Endodermal cell (in vitro differentiated cells): ENCODE measurements around the gene PRG2. TPM values are rescaled to one million over a fixed set of nuclear protein-coding genes. Genes with fewer than 3 reads are reported as not detected.

Experiments used
- DNase-seq: peaks from one replicate; pipeline ENCODE4 v3.0.0-alpha.2; 2017
- H3K27ac ChIP-seq: 2 replicates; pipeline ENCODE4 v1.5.1; 2013; ENCODE audit warnings: mild to moderate bottlenecking, low read depth, low read length, moderate library complexity
- H3K27me3 ChIP-seq: 2 replicates; pipeline ENCODE4 v1.6.1; 2013; ENCODE audit warnings: mild to moderate bottlenecking, low read length, moderate library complexity; ENCODE audit not compliant: insufficient read depth, control insufficient read depth, poor library complexity, severe bottlenecking
- H3K36me3 ChIP-seq: 2 replicates; pipeline ENCODE4 v1.7.0; 2013; ENCODE audit warnings: mild to moderate bottlenecking, low read length, moderate library complexity; ENCODE audit not compliant: control insufficient read depth, insufficient read depth
- H3K4me1 ChIP-seq: one replicate; pipeline ENCODE4 v1.7.0; 2013; ENCODE audit warnings: low read length; ENCODE audit not compliant: control insufficient read depth, insufficient read depth
- H3K4me3 ChIP-seq: 2 replicates; pipeline ENCODE4 v1.5.1; 2013; ENCODE audit warnings: mild to moderate bottlenecking, low read length, moderate library complexity
- H3K9ac ChIP-seq: 2 replicates; pipeline ENCODE4 v1.6.1; 2013; ENCODE audit warnings: mild to moderate bottlenecking, low read length, moderate library complexity; ENCODE audit not compliant: poor library complexity, severe bottlenecking; ENCODE audit errors: extremely low read depth
- H3K9me3 ChIP-seq: 2 replicates; pipeline ENCODE4 v1.6.1; 2013; ENCODE audit warnings: mild to moderate bottlenecking, low read length, moderate library complexity; ENCODE audit not compliant: control insufficient read depth
- H3K27ac Mint-ChIP-seq: 2 replicates; pipeline ENCODE4 v1.8.0; 2020; ENCODE audit warnings: mixed read lengths
- H3K27me3 Mint-ChIP-seq: 2 replicates; pipeline ENCODE4 v1.8.0; 2021; ENCODE audit warnings: mild to moderate bottlenecking, mixed read lengths; ENCODE audit not compliant: insufficient read depth
- H3K36me3 Mint-ChIP-seq: 2 replicates; pipeline ENCODE4 v1.8.0; 2020; ENCODE audit warnings: low read depth, mixed read lengths
- H3K4me1 Mint-ChIP-seq: 2 replicates; pipeline ENCODE4 v1.8.0; 2020; ENCODE audit warnings: mixed read lengths
- H3K4me3 Mint-ChIP-seq: 2 replicates; pipeline ENCODE4 v1.8.0; 2020; ENCODE audit warnings: mild to moderate bottlenecking, moderate library complexity, mixed read lengths
- H3K9me3 Mint-ChIP-seq: 2 replicates; pipeline ENCODE4 v1.8.0; 2020; ENCODE audit warnings: mild to moderate bottlenecking, mixed read lengths
- WGBS, 2 experiments: methylation state at CpG; one replicate each; pipeline versions ENCODE4 v1.1.5 to v1.1.7; 2013; ENCODE audit warnings: missing lambda C conversion rate in 2 of 2, mixed read lengths in 1 of 2; ENCODE audit not compliant: insufficient coverage in 1 of 2, insufficient read length in 1 of 2; 5-methylcytosine and 5-hydroxymethylcytosine counted together
- total RNA-seq, 2 donors: library from RNA; stranded (reverse); fragmentation: NEBNext Ultra II Directional in 1 of 2; extraction: Animal tissue kit (Norgen Biotek cat#: 25700) in 1 of 2; gene quantifications; 2 replicates in 1 of 2; 3 replicates in 1 of 2; pipeline ENCODE4 v1.2.1, GENCODE V29; 2021
- TF ChIP-seq, protein P1 (sequence below): fragments of 200-600 bp; sonication (generic); conservative IDR thresholded peaks from 2 replicates; pipeline ENCODE4 v1.5.0; 2021; ENCODE audit warnings: antibody characterized with exemption, mild to moderate bottlenecking

PRG2 gene
- total RNA-seq, 2 donors from 2014 or later = 0.42 TPM; not detected in 1

DNA sequence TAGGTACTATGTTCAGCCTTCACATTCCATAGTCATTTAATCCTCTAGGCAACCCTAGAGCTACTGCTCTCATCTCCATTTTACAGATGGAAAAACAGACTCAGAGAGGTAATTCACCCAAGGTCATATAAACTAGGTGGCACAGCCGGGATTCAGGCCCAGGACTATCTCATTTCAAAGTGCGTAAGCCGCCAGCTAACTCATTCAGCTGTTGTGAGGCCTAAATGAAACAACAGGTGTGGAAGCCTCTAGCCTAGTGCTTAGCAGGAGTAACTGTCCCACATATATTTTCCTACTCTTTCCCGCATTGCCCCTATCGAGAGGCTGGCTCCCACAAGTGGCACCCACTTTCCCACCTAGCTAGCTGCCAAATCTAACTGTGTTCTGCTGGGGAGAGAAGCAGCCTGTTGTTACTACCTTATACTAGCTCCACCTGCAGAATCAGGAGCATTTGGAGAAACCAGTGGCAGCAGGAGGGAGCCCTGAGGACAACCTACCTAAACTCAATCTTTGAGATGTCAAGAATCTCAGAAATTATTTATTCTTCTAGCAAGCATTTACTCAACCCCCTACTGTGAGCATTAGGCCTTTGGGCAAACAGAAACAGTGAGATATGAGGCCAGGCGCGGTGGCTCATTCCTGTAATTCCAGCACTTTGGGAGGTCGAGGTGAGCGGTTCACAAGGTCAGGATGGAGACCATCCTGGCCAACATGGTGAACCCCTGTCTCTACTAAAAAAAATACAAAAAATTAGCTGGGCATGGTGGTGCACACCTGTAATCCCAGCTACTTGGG, 30.4 kb downstream of the PRG2 start:
- H3K27me3 ChIP-seq = peaks cover 21% of the 10 kb centered on the region
- no peaks in the 10 kb centered on the region for H3K9me3 ChIP-seq
- 77 to 84% methylated on average over 6 to 9 of the region's 9 CpGs for WGBS, 2 experiments
- no peak overlapping the region for H3K4me3 Mint-ChIP-seq
- no peak overlapping the region for H3K27ac ChIP-seq
- DNase-seq = no peak
- no peak overlapping the region for H3K9ac ChIP-seq
- peaks cover 32% of the 10 kb centered on the region for H3K27me3 Mint-ChIP-seq
- H3K4me1 Mint-ChIP-seq = peaks cover 36% of the 10 kb centered on the region
- peak overlapping the region; percentile 64 for H3K27ac Mint-ChIP-seq
- TF ChIP-seq, protein P1, sequence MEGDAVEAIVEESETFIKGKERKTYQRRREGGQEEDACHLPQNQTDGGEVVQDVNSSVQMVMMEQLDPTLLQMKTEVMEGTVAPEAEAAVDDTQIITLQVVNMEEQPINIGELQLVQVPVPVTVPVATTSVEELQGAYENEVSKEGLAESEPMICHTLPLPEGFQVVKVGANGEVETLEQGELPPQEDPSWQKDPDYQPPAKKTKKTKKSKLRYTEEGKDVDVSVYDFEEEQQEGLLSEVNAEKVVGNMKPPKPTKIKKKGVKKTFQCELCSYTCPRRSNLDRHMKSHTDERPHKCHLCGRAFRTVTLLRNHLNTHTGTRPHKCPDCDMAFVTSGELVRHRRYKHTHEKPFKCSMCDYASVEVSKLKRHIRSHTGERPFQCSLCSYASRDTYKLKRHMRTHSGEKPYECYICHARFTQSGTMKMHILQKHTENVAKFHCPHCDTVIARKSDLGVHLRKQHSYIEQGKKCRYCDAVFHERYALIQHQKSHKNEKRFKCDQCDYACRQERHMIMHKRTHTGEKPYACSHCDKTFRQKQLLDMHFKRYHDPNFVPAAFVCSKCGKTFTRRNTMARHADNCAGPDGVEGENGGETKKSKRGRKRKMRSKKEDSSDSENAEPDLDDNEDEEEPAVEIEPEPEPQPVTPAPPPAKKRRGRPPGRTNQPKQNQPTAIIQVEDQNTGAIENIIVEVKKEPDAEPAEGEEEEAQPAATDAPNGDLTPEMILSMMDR = no peak
- H3K9me3 Mint-ChIP-seq = no peaks in the 10 kb centered on the region
- H3K4me1 ChIP-seq = peaks cover 10% of the 10 kb centered on the region
- no peak overlapping the region for H3K4me3 ChIP-seq
- H3K36me3 Mint-ChIP-seq = no peaks in the 10 kb centered on the region
- H3K36me3 ChIP-seq = no peaks in the 10 kb centered on the region

DNA sequence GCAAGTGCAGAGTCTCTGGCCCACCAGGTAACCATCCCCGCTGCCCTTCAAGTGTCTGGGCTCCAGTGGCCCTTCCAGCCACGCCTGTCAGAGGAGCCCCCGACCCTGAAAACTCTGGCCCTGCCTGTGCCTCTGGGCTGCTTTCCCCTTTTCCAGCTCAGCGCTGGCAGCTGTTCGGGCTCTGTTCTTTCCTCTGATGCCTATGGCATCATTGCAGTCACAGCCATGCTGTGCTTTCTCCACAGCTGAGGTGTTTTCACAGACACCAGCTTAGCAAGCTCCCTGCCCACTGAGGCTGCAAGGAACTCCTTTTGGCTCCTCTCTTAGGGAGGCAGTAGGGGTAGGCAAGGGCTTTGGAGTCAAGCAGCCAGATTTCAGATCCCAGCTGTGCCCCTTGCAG, 31.1 kb downstream of the PRG2 start:
- DNase-seq = no peak
- H3K4me1 ChIP-seq = peaks cover 10% of the 10 kb centered on the region
- Mint-ChIP-seq H3K4me3 (no peak overlapping the region), H3K4me1 (peaks cover 30% of the 10 kb centered on the region), H3K27ac (no peak overlapping the region), H3K27me3 (peaks cover 30% of the 10 kb centered on the region), H3K36me3 (no peaks in the 10 kb centered on the region), H3K9me3 (no peaks in the 10 kb centered on the region)
- H3K9ac ChIP-seq = no peak overlapping the region
- no peaks in the 10 kb centered on the region for H3K36me3 ChIP-seq
- TF ChIP-seq, protein P1 = no peak
- peaks cover 21% of the 10 kb centered on the region for H3K27me3 ChIP-seq
- 89 to 94% methylated on average over 3 to 5 of the region's 5 CpGs for WGBS, 2 experiments
- no peaks in the 10 kb centered on the region for H3K9me3 ChIP-seq
- no peak overlapping the region for H3K27ac ChIP-seq
- no peak overlapping the region for H3K4me3 ChIP-seq

DNA sequence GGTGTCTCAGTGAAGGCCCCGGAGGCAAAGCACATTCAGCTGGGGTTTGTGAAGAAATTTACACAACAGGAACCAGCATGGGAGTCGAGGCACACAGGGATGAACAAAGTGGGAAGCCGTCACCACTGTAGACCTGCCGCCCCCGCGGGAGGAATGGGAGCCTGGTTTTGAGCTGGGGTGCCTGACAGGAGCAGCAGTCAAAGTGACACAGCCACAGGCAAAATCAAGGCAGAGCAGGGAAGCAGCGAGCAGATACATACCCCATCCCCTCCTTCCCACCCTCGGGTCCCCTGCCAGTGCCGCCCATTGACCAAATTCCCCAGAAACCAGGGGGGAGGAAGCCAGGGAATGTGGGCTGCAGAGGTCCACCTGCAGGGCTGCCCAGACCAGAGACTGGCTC, 31.5 kb downstream of the PRG2 start:
- H3K36me3 ChIP-seq = no peaks in the 10 kb centered on the region
- Mint-ChIP-seq H3K27ac (no peak overlapping the region), H3K4me3 (no peak overlapping the region)

More for the DNA sequence above, 31.5 kb downstream of the PRG2 start:
- TF ChIP-seq, protein P1 = no peak
- H3K27ac ChIP-seq = no peak overlapping the region
- Mint-ChIP-seq H3K36me3 (no peaks in the 10 kb centered on the region), H3K27me3 (peaks cover 30% of the 10 kb centered on the region), H3K9me3 (no peaks in the 10 kb centered on the region), H3K4me1 (peaks cover 30% of the 10 kb centered on the region)
- 79 to 87% methylated on average over 7 to 9 of the region's 9 CpGs for WGBS, 2 experiments
- no peaks in the 10 kb centered on the region for H3K9me3 ChIP-seq
- DNase-seq = no peak
- peaks cover 17% of the 10 kb centered on the region for H3K27me3 ChIP-seq
- H3K4me3 ChIP-seq = no peak overlapping the region
- H3K9ac ChIP-seq = no peak overlapping the region
- peaks cover 10% of the 10 kb centered on the region for H3K4me1 ChIP-seq
